Vagina (tissue), 2 donors: Measurements from ENCODE around the gene GAREM1.

Experiments used
- CTCF ChIP-seq, 3 experiments: fragments of 450-650 bp in 2 of 3; fragments of 200-600 bp in 1 of 3; sonication (generic) in 1 of 3; IDR thresholded peaks; one replicate each; pipeline ENCODE4 v1.5.1; 2017 to 2019; ENCODE audit warnings: antibody characterized with exemption in 3 of 3, mild to moderate bottlenecking in 2 of 3, moderate library complexity in 2 of 3
- POLR2A ChIP-seq, 2 donors: fragments of 450-650 bp; IDR thresholded peaks; one replicate each; pipeline ENCODE4 v1.6.1; 2017; ENCODE audit warnings: antibody characterized with exemption in 2 of 2, mild to moderate bottlenecking in 2 of 2, moderate library complexity in 2 of 2

GRCh38 chr18:32355896-32356295 is 114.8 kb downstream of the GAREM1 start:
- no peak for TF ChIP-seq CTCF (IDR thresholded peaks at IDR 0.05)
- TF ChIP-seq POLR2A (IDR thresholded peaks at IDR 0.05), result no peak
